Muscle of arm (tissue), 12 donors: Measurements from ENCODE around the gene MAFB. TPM values are rescaled to one million over a fixed set of nuclear protein-coding genes. Genes with fewer than 3 reads are reported as not detected.

Experiments used
- DNase-seq: peaks from one replicate; pipeline ENCODE4 v3.0.0-alpha.2; 2013
- polyA plus RNA-seq, 12 donors: library from polyadenylated mRNA; unstranded; fragments of 120-200 nt; gene quantifications; one replicate each; pipeline ENCODE4 v1.2.1, GENCODE V29; 2013; ENCODE audit not compliant: insufficient read length in 12 of 12

MAFB gene
- polyA plus RNA-seq, 12 donors = 8.2 to 30.6 (median 9.9) TPM; not detected in 1

DNA sequence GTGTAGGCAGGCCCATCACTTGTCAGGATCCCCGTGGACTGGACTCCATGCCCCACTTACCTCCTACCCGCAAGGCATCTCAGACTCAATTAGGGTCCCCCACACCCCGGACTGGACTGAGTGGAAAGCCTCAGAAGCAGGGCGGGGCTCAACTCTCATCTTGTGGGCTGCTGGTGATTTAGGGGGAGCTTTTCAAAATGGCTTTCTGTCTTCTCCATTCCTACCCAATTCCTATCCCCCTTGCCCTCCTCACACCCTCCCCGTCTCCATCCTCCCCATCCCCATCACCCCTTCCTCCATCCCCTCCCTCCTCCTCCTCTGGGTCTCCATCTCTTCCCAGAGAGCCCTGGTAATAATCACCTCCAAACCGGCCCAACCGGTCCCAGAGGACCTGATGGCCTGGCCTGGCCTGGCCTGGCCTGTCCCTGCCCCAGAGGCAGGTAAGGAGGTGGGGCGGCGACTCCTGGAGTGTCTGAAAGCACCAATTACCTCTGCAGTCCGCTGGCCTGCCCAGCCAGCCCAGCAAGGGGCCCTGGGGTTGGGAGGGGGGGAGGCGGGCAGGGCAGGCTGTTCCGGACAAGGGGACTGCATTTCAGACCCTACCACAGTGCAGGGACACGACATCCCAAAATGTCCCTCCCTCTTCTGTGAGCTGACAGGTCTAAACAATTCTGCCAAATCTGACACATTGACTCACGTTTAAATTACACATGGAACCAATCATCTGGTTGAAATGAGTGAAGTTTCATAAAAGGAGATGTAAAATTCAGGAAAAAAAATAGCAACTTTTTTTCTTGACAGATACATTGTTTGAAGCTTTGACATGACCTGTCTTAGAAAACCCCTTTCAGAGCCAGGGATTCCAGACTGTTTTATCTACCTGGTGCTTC is 24.8 kb downstream of the MAFB start:
- DNase-seq = no peak

- DNase-seq = no peak
Measured at GRCh38 chr20:40663304-40663790, 25.7 kb downstream of the MAFB start.

GRCh38 chr20:40659567-40659966 is 29.5 kb downstream of the MAFB start:
- DNase-seq = no peak

DNA sequence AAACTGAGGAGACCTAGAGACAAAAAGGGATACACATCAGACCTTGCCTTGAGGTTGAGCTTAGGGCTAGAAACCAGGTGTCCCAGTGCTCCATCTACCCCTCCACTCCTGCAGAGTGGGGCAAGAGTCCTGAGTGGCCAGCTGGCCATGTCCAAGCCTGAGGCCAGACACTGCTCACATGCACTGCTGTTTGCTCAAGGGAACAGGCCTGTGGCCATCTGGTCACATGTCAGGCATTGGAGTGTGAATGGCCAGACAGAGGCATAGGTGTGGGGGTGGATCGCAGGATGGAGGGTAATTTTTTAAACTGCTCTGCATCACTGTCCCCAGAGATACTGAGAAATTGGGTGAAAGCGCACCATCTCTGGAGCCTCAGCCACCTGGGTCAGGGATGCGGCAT is 30.5 kb downstream of the MAFB start:
- no peak for DNase-seq

GRCh38 chr20:40657526-40657925 is 31.5 kb downstream of the MAFB start:
- peak; percentile 35 for DNase-seq

- no peak for DNase-seq
Measured at GRCh38 chr20:40655451-40655850, 33.6 kb downstream of the MAFB start.

- DNase-seq = no peak
Measured at GRCh38 chr20:40654876-40655275, 34.2 kb downstream of the MAFB start.

DNA sequence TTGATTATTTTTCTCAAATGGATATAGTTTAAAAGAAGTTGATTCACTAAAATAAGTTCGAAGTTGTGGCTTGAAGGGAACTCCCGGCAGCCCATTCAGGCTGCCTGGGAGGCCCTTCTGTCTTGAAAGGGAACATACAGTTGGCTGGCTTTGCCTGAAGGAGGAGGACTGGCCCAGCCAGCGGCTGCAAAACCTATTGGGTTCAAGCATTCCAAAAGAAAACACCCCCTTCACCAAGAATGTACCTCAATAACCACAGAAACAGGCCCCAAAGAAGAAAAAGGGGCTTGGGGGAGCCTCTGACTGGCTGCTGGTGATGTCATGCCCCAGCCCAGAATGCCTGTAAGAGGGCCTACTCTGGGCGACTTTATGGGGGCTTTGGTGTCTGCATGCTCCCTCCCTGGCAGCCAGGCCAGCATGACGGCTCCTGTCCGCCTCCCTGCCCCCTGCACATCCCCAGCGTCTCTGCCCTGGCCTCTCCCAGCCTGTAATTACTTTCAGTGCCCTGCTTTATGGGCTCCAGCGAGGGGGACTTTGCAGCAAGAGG is 36.5 kb downstream of the MAFB start:
- no peak for DNase-seq

DNA sequence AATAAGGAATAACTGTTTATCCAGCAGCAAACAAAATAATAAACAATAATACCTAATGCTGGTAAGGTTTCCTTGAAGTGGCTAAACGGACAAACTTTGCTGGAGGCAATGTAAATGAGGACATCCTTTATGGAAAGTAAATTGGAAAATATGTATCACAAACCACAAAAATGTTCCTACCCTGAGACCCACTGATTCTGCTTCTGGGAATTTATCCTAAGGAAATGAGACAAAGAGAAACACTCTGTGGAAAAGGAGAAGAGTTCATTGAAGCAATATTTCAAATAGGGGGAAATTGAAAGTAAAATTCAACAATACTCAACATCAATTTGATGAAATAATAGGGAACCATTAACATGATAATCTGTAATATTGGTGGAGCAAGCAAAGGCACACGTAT is 37.9 kb downstream of the MAFB start:
- DNase-seq = no peak

DNA sequence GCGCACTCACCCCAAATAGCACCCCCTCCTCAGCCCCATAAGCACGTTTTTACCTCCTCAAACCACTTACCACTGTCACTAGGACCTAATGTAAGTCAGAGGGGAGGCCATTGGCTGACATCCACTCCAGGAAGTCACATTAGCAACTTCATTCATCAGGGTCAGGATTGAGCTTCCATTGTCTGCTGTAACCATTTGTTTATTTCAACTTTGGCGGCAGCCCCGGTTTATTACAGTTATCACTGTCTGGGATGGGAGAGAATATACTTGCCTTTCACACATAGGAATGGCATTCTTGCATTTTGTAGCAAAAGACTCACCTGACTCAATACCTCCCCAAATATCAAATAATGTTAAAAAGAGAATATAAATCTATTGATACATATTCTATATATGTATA is 38.3 kb downstream of the MAFB start:
- no peak for DNase-seq

DNA sequence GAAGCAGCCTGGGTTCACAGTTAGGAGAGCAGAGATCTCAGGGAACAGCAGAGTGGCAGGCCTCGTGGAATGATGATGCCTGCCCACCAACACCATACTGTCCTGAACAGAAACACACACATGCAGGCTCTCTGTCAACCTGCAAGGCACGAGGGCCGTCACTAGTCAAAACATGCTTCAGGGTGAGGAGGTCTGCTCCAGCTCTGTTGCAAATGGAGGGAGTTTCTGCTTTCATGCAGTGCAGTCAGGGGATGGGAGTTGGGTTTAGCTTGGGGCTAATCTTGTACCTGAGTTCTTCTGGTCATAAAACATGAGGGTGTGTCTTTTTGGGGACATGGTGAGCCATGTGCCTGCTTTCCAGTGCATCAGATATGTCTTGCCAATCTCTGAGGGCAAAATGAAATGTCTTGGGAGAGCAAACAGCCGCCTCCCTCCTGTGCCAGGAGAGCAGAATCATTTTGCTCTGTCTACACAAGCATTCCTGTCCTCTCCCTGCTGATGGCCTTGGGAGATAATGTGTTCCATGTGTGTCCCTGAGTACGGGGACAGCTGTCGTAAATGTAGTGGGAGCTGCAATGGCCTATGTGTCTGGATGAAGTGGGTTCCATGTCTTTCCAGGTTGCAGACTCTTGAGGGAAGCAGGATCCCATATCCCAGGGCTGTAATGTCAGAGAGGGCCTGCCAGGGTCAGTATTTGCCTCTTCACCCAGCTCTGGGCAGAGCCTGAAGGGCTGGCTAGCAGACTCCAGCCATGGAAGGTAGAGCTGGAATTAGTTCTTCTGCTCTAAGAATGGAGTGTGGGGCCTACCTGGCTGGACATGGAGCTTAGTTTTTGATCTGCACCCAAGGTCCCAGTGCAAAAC is 40.6 kb downstream of the MAFB start:
- no peak for DNase-seq

GRCh38 chr20:40646813-40647212 is 42.2 kb downstream of the MAFB start:
- no peak for DNase-seq

DNA sequence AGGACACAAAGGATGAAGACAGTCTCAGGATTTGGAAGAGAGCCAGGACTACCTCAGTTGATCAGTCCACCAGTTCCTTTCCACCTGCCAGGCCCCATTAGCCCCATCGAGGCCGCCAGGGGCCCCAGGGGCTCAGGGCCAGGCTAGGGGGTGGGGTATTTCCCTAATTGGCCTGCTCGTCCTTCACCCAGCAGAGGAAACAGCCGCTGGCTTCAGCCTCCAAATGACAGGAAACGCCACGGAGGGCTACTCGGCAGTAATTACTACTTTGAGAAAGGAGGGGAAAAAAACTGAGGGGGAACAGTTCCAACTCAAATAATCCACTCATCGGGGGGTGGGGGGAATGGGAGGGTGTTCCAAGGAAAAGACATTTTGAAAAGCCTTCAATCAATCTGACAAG is 42.7 kb downstream of the MAFB start:
- DNase-seq = no peak

- DNase-seq = no peak
Measured at GRCh38 chr20:40644863-40645262, 44.2 kb downstream of the MAFB start.

DNA sequence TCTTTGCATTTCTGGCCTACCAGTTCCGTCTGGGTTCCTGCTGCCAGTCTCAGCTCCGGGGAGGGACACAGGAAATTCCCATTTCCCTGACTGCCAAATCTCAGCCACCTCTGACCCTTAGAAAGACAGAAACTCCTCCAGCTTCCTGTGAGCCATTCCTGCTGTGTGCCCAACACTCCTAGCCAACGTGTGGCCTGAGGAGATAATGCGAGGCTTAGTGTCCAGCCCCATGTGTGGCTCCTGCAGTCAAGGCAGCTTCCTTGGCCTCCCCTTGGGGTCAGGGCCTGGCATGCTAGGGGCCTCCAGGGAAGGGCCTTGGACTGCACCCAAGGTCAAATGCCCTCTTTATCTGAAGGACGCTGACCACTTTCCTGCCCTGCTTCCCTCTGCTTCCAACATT is 45.1 kb downstream of the MAFB start:
- DNase-seq = no peak

- no peak for DNase-seq
Measured at GRCh38 chr20:40641809-40642208, 47.2 kb downstream of the MAFB start.

- no peak for DNase-seq
Measured at GRCh38 chr20:40641202-40641601, 47.8 kb downstream of the MAFB start.

DNA sequence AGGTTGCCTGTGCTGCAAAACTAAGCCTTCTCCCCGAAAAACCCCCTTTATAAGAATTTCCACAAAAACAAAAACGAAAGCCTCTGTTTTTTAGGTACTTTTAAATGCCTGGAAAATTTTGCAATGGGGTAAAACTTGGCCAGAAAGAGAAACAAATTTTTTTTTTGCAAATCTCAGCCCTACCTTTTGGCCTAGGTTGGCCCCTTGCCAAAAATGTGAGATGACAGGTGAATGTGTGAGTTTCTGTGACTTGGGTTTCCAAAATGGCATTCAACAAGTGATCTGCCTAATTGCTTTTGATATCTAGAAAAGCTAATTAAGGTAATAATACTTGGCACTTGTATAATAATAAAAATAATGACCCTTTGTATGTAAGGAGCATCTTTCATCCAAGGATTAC is 48.4 kb downstream of the MAFB start:
- DNase-seq = no peak

DNA sequence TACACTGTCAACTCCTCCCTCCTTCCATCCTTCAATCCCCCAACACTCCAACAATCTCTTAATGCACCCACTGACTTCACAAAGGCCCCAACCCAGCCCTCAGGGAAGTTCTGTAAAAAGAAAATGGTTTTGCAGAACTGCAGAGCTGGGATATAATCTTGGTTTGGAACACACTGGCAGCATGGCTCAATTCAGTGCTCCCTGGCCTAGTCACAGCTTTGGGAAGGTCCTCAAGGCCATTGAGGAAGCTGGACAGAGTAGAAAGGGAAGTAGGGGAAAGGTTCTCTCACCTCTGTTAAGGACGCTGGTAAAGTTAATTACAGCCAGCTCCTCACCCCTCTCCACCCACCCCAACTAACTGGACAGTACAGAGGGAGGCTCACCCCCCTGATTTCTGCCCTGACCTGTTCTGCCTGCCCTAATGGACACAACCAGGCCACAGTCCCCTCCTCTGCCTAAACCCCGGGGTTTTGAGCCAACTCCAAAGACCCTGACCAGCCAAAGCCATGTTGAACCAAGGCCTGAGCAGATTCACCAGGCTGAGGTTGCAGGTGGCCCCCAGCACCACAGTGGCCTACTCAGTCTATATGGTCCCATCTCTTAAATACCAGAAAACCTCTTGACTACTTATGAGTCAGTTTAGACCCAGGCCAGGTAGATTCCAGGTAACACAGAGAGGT is 49.2 kb downstream of the MAFB start:
- no peak for DNase-seq

- no peak for DNase-seq
Measured at GRCh38 chr20:40639132-40639531, 49.9 kb downstream of the MAFB start.

DNA sequence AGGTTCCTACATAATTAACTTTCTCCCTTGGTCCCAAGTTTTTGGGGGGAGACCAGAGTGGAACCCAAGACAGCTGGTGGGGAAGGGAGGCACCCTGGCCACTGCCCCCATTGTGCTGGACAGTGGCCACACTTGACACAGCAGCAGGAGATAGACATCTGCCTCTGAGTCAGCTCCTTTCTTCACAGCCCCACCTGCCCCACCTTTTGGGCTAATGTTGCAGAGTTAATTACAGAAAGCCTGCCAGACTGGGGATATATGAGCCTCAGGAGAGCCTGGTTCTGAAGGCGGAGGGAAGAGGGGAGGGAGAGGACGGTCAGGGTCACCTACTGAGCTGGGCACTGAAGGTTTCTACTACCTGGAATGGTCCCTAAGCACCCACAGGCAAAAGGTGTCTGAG is 50.6 kb downstream of the MAFB start:
- DNase-seq = no peak

- no peak for DNase-seq
Measured at GRCh38 chr20:40637176-40637575, 51.9 kb downstream of the MAFB start.
